PFSK-1 (cell line): ENCODE measurements around the gene FAM13C.

Experiments
- FOXP2 ChIP-seq: optimal IDR thresholded peaks from 2 replicates; pipeline ENCODE3; 2011; ENCODE audit warnings: borderline replicate concordance, control low read depth, inconsistent platforms; ENCODE audit not compliant: insufficient read depth; ENCODE audit errors: extremely low read length, extremely low read depth
- POLR2AphosphoS5 ChIP-seq: IDR thresholded peaks from 2 replicates; pipeline ENCODE4 v1.6.1; 2012; ENCODE audit warnings: low read depth, mild to moderate bottlenecking, control low read depth, low read length, moderate library complexity
- SIN3A ChIP-seq: IDR thresholded peaks from 2 replicates; pipeline ENCODE4 v1.6.1; 2012; ENCODE audit warnings: mild to moderate bottlenecking, low read length, moderate library complexity, borderline replicate concordance; ENCODE audit not compliant: insufficient read depth
- TAF1 ChIP-seq: IDR thresholded peaks from 2 replicates; pipeline ENCODE4 v1.6.1; 2012; ENCODE audit warnings: low read length, control low read depth, borderline replicate concordance; ENCODE audit not compliant: insufficient read depth
- TF ChIP-seq, protein P1 (sequence below), 2 experiments: IDR thresholded peaks; 2 replicates each; pipeline versions ENCODE4 v1.6.1 to v1.8.0; 2011 to 2012; ENCODE audit warnings: low read depth in 2 of 2, low read length in 2 of 2, control low read depth in 1 of 2, inconsistent platforms in 1 of 2, mild to moderate bottlenecking in 1 of 2, moderate library complexity in 1 of 2; ENCODE audit not compliant: insufficient read depth in 1 of 2

FAM13C gene

DNA sequence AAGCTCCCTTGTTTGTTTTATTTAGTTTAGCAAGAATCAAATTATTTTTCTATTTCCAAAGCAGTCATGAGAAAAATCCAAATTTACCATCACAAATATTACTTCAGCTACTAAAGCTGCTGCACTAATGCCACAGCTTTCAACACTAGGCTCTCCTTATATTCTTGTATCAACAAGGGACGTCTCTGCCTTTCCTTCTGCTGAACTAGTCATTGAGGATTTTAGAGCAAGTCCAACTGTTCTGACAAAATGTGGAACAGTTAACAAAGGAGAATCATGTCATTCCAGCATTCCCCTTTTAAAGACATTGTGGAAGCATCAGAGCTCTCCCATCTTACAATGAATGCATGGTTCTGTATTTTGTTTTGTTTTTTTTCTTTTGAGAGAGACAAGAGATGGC lies 28.6 kb downstream of the FAM13C start:
- TF ChIP-seq TAF1 (no peak), SIN3A (no peak), FOXP2 (no peak), POLR2AphosphoS5 (no peak)
- TF ChIP-seq, protein P1, sequence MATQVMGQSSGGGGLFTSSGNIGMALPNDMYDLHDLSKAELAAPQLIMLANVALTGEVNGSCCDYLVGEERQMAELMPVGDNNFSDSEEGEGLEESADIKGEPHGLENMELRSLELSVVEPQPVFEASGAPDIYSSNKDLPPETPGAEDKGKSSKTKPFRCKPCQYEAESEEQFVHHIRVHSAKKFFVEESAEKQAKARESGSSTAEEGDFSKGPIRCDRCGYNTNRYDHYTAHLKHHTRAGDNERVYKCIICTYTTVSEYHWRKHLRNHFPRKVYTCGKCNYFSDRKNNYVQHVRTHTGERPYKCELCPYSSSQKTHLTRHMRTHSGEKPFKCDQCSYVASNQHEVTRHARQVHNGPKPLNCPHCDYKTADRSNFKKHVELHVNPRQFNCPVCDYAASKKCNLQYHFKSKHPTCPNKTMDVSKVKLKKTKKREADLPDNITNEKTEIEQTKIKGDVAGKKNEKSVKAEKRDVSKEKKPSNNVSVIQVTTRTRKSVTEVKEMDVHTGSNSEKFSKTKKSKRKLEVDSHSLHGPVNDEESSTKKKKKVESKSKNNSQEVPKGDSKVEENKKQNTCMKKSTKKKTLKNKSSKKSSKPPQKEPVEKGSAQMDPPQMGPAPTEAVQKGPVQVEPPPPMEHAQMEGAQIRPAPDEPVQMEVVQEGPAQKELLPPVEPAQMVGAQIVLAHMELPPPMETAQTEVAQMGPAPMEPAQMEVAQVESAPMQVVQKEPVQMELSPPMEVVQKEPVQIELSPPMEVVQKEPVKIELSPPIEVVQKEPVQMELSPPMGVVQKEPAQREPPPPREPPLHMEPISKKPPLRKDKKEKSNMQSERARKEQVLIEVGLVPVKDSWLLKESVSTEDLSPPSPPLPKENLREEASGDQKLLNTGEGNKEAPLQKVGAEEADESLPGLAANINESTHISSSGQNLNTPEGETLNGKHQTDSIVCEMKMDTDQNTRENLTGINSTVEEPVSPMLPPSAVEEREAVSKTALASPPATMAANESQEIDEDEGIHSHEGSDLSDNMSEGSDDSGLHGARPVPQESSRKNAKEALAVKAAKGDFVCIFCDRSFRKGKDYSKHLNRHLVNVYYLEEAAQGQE (IDR thresholded peaks at IDR 0.05; ENCODE audit: insufficient read depth in 1 of 2, low read depth in 2 of 2, low read length in 2 of 2): no peak

DNA sequence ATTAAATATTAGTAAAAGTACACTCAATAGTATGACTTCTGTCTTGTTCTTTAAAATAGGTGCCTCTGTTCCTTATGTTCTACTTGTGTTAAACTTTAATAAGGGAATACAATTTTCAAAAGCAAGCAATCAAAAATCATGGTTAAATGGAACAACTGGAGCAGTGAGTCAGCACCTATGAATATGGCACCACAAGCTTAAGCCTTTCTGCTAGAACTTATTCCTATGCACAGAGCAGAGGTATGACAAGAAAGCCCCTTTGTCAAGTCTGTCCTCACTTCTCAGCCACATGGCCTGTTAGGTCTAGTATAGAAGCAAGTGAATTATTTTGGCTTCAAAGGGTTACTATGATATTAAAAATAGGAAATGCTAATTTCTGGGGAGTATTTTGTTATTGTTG lies 29.8 kb downstream of the FAM13C start:
- no peak for TF ChIP-seq SIN3A
- no peak for TF ChIP-seq TAF1
- no peak for TF ChIP-seq FOXP2
- TF ChIP-seq, protein P1 (IDR thresholded peaks at IDR 0.05; ENCODE audit: insufficient read depth in 1 of 2, low read depth in 2 of 2, low read length in 2 of 2): no peak
- no peak for TF ChIP-seq POLR2AphosphoS5

DNA sequence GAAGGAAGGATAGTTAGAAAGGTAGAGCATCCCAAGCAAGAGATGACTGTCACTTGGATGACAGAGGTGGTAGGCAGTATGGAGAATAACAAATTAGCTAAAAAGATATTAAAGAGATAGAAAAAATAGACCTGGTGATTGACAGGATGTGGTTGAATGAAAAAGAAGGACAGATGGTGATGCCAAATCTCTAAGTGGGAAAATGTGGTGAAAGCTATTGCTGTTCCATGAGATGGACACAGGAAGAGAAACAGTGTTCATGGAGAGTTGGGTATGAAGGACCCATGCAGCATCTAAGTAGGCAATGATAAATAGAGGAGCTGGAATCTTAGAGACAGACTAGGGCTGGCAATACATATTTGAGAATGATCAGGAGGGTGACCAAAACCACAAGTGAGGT lies 30.7 kb downstream of the FAM13C start:
- TF ChIP-seq, protein P1 (IDR thresholded peaks at IDR 0.05; ENCODE audit: insufficient read depth in 1 of 2, low read depth in 2 of 2, low read length in 2 of 2): no peak
- TF ChIP-seq POLR2AphosphoS5 (no peak), SIN3A (no peak), TAF1 (no peak), FOXP2 (no peak)

DNA sequence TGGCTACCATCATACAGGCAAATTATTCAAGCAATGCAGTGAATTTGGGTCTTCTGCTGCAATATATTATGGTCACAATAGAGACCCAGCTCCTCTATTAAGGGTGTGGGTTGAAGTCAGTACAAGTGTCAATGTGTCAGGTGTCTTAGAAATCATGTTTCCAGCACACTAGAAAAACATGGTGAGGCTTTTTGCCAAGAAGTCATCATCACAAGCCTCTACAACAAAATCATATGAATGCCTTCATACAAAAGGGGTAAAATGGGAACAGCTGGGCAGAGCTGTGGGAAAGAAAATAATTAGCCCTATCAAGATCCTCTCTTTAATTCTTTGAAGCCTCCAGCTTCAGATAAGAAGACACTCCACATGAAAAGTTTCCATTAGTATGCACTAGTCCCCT lies 37.2 kb downstream of the FAM13C start:
- TF ChIP-seq FOXP2 (no peak), POLR2AphosphoS5 (no peak), SIN3A (no peak), TAF1 (no peak)
- TF ChIP-seq, protein P1 (IDR thresholded peaks at IDR 0.05; ENCODE audit: insufficient read depth in 1 of 2, low read depth in 2 of 2, low read length in 2 of 2): no peak

DNA sequence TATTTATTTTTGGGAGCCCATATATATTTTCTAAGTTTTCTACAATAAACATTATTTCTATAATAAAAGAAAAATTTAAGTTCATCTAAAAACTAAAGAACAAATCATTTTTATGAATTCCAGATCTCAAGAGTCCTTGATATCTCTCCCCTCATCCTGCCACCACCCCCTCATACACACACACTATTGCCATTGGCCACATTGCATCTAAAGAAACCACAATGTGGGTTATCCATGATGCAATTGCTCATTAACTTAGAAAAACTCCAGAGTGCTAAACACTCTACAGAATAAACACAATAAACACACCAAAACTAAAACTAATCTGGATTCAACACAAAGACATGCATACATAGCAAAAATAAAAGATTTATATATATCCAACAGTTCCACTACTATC lies 37.8 kb downstream of the FAM13C start:
- TF ChIP-seq, protein P1 (IDR thresholded peaks at IDR 0.05; ENCODE audit: insufficient read depth in 1 of 2, low read depth in 2 of 2, low read length in 2 of 2): no peak
- TF ChIP-seq TAF1: no peak
- TF ChIP-seq FOXP2: no peak
- TF ChIP-seq SIN3A: no peak
- no peak for TF ChIP-seq POLR2AphosphoS5
